ENCODE results near the gene IGSF6. TPM values are rescaled to one million over a fixed set of nuclear protein-coding genes. Genes with fewer than 3 reads are reported as not detected.

Gene IGSF6
- total and polyA plus RNA-seq, 2 donors from 2014 or later: 1.1 to 8.1 TPM

DNA sequence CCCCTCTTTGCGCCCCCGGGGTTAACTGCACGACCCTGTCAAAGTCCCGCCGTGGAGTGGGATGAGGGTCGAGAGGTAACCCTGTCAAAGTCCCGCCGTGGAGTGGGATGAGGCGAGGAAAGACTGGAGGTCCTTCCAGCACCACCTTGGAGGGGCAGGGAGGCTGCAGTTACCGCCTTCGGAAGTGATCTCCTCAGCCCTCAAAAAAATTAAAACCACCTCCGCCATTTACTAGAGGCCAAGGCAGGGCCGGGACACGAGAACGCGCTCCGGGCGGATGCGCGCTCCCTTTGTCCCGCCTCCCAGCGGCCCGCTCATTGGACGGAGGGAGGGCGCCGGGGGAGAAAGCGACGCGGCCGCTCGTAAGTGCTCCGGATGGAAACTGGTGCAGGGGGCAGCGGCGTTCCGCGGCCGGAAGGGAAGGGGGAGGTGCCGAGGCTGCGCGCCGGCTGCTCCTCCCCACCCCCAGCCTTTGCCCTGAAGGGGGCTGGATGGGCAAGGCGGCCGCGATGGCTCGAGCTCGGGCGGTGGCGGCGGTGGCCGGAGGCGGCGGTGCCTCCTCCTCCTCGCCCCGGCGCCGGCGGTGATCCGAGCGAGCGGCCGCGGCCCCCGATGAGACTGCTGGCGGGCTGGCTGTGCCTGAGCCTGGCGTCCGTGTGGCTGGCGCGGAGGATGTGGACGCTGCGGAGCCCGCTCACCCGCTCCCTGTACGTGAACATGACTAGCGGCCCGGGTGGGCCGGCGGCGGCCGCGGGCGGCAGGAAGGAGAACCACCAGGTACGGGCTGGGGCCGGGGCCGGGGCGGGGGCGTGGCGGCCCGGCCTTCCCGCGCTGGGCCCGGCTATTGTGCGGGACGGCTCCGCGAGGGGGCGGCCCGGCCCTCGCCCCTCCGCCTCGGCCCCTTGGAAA, 53.0 kb downstream of the IGSF6 start, which contains the start of gene METTL9:
Gene METTL9, plus strand, starts transcription at position 456 of the 909 bp plus-strand sequence. Its CDS starts 157 bp downstream, at position 613.
- H3K9me3 ChIP-seq (ENCODE audit: control insufficient read depth in 2 of 3, insufficient read depth in 1 of 3, low read length in 3 of 3): no peaks in the 10 kb centered on the region

DNA sequence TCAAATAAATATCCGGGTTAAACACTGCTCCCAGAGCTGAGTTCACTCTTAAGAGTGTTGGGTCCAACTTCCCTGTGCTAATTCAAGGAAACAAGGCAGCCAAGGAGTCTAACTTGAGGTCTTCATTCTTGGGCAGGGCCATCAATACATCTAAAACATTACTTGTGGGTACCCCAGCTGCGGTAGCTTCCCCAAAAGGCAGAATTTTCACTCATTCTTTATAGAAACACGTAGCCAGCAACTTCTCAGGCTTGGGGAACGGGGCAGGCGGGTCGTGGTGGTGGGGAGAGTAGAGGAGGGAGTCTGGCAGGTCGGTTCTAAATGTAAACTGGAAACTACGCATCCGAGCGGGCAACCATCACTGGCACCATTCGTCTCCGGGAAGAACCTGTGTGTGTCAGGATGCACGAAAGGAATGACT, 53.7 kb downstream of the IGSF6 start:
- TF ChIP-seq, protein P1, sequence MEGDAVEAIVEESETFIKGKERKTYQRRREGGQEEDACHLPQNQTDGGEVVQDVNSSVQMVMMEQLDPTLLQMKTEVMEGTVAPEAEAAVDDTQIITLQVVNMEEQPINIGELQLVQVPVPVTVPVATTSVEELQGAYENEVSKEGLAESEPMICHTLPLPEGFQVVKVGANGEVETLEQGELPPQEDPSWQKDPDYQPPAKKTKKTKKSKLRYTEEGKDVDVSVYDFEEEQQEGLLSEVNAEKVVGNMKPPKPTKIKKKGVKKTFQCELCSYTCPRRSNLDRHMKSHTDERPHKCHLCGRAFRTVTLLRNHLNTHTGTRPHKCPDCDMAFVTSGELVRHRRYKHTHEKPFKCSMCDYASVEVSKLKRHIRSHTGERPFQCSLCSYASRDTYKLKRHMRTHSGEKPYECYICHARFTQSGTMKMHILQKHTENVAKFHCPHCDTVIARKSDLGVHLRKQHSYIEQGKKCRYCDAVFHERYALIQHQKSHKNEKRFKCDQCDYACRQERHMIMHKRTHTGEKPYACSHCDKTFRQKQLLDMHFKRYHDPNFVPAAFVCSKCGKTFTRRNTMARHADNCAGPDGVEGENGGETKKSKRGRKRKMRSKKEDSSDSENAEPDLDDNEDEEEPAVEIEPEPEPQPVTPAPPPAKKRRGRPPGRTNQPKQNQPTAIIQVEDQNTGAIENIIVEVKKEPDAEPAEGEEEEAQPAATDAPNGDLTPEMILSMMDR (IDR thresholded peaks at IDR 0.05; ENCODE audit: borderline replicate concordance, extremely low read depth, insufficient read depth): no peak
- Histone ChIP-seq H3K4me3 (ENCODE audit: low read length in 3 of 3) (peak overlapping the region; percentile 85 to 94 (median 89)), H3K9me3 (ENCODE audit: control insufficient read depth in 2 of 3, insufficient read depth in 1 of 3, low read length in 3 of 3) (no peaks in the 10 kb centered on the region), H3K36me3 (ENCODE audit: control insufficient read depth in 2 of 3, insufficient read depth in 3 of 3, low read length in 3 of 3) (no peaks in the 10 kb centered on the region), H3K27ac (ENCODE audit: low read depth in 2 of 2, low read length in 2 of 2) (peak overlapping the region; percentile 92 to 93), H3K27me3 (ENCODE audit: control insufficient read depth, insufficient read depth, low read length) (no peaks in the 10 kb centered on the region), H3K4me1 (ENCODE audit: control insufficient read depth in 2 of 3, insufficient read depth in 2 of 3, low read depth in 1 of 3, low read length in 3 of 3) (peaks cover 2 to 5% (median 3%) of the 10 kb centered on the region in 3 donors), H3K9ac (ENCODE audit: low read length in 3 of 3) (peak overlapping the region; percentile 86 to 98 (median 97))
- FAIRE-seq: no peak
- peak in 2 of 5 donors; percentile 26 to 45 for DNase-seq
- intact Hi-C loops (cut with DNase I): no loop called here

More for the DNA sequence above, 53.0 kb downstream of the IGSF6 start, which contains the start of gene METTL9:
- Histone ChIP-seq H3K9ac (ENCODE audit: low read length in 3 of 3) (peak within 1 kb of the TSS; percentile 86 to 98 (median 97)), H3K36me3 (ENCODE audit: control insufficient read depth in 2 of 3, insufficient read depth in 3 of 3, low read length in 3 of 3) (no peaks in the 10 kb centered on the region), H3K27ac (ENCODE audit: low read depth in 2 of 2, low read length in 2 of 2) (peak within 1 kb of the TSS; percentile 92 to 93), H3K27me3 (ENCODE audit: control insufficient read depth, insufficient read depth, low read length) (no peaks in the 10 kb centered on the region), H3K4me3 (ENCODE audit: low read length in 3 of 3) (peak within 1 kb of the TSS; percentile 88 to 94 (median 89)), H3K4me1 (ENCODE audit: control insufficient read depth in 2 of 3, insufficient read depth in 2 of 3, low read depth in 1 of 3, low read length in 3 of 3) (peaks cover 6 to 10% (median 6%) of the 10 kb centered on the region in 3 donors)
- peak; percentile 45 for FAIRE-seq
- peak; percentile 97 to 99 (median 98) for DNase-seq
- TF ChIP-seq, protein P1 (IDR thresholded peaks at IDR 0.05; ENCODE audit: borderline replicate concordance, extremely low read depth, insufficient read depth): no peak
- intact Hi-C loops (cut with DNase I): no loop called here

DNA sequence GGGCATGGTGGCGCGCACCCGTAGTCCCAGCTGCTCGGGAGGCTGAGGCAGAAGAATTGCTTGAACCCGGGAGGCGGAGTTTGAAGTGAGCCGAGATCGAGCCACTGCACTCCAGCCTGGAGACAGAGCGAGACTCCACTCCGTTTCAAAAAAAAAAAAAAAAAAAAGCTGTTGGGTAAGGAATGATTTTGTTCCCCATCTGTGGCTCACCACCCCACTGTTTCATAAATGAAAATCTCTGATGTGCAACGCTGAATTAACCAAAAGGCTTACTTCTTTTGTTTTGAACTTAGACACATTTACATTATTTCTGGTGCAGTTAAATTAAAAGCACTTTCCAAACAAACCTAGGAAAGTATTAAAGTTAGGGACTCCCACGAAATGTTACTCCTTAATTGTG, 54.2 kb downstream of the IGSF6 start:
- Histone ChIP-seq H3K27ac (ENCODE audit: low read depth in 2 of 2, low read length in 2 of 2) (peak overlapping the region; percentile 92 to 93), H3K9ac (ENCODE audit: low read length in 3 of 3) (no peak overlapping the region), H3K4me3 (ENCODE audit: low read length in 3 of 3) (peak overlapping the region in 2 of 3 donors; percentile 85 to 89), H3K9me3 (ENCODE audit: control insufficient read depth in 2 of 3, insufficient read depth in 1 of 3, low read length in 3 of 3) (no peaks in the 10 kb centered on the region), H3K36me3 (ENCODE audit: control insufficient read depth in 2 of 3, insufficient read depth in 3 of 3, low read length in 3 of 3) (no peaks in the 10 kb centered on the region), H3K4me1 (ENCODE audit: control insufficient read depth in 2 of 3, insufficient read depth in 2 of 3, low read depth in 1 of 3, low read length in 3 of 3) (peaks cover 2 to 5% (median 3%) of the 10 kb centered on the region in 3 donors), H3K27me3 (ENCODE audit: control insufficient read depth, insufficient read depth, low read length) (no peaks in the 10 kb centered on the region)
- TF ChIP-seq, protein P1 (IDR thresholded peaks at IDR 0.05; ENCODE audit: borderline replicate concordance, extremely low read depth, insufficient read depth): no peak
- intact Hi-C loops (cut with DNase I): no loop called here
- DNase-seq (no peak), FAIRE-seq (no peak)
